IPS-18a (cell line): ENCODE measurements around the gene CNTN6.

Experiments used
- H3K27ac ChIP-seq: one replicate; pipeline ENCODE4 v1.5.1; 2013; ENCODE audit warnings: low read length
- H3K27me3 ChIP-seq: one replicate; pipeline ENCODE4 v1.6.1; 2013; ENCODE audit warnings: mild to moderate bottlenecking, low read length; ENCODE audit not compliant: control insufficient read depth, insufficient read depth
- H3K36me3 ChIP-seq: one replicate; pipeline ENCODE4 v1.6.1; 2013; ENCODE audit warnings: low read depth, low read length; ENCODE audit not compliant: control insufficient read depth
- H3K4me1 ChIP-seq: one replicate; pipeline ENCODE4 v1.6.1; 2013; ENCODE audit warnings: low read depth, low read length; ENCODE audit not compliant: control insufficient read depth
- H3K4me3 ChIP-seq: one replicate; pipeline ENCODE4 v1.5.1; 2013; ENCODE audit warnings: low read length
- H3K9ac ChIP-seq: one replicate; pipeline ENCODE4 v1.6.1; 2013; ENCODE audit warnings: mild to moderate bottlenecking, low read length, moderate library complexity
- H3K9me3 ChIP-seq: one replicate; pipeline ENCODE4 v1.6.1; 2013; ENCODE audit warnings: low read depth, low read length; ENCODE audit not compliant: control insufficient read depth

Gene CNTN6

GRCh38 chr3:1288805-1289494, 196.1 kb downstream of the CNTN6 start:
- H3K36me3 ChIP-seq, result no peaks in the 10 kb centered on the region
- peaks cover 25% of the 10 kb centered on the region for H3K4me1 ChIP-seq
- no peak overlapping the region for H3K4me3 ChIP-seq
- H3K27me3 ChIP-seq, result no peaks in the 10 kb centered on the region
- no peaks in the 10 kb centered on the region for H3K9me3 ChIP-seq
- H3K9ac ChIP-seq, result no peak overlapping the region
- H3K27ac ChIP-seq, result no peak overlapping the region

GRCh38 chr3:1292571-1293071, 199.8 kb downstream of the CNTN6 start:
- Histone ChIP-seq H3K27ac (no peak overlapping the region), H3K9me3 (no peaks in the 10 kb centered on the region), H3K27me3 (no peaks in the 10 kb centered on the region), H3K4me3 (peak overlapping the region; percentile 2), H3K36me3 (no peaks in the 10 kb centered on the region), H3K9ac (no peak overlapping the region), H3K4me1 (peaks cover 25% of the 10 kb centered on the region)

- Histone ChIP-seq H3K4me1 (peaks cover 21% of the 10 kb centered on the region), H3K27me3 (no peaks in the 10 kb centered on the region), H3K36me3 (no peaks in the 10 kb centered on the region), H3K9ac (no peak overlapping the region), H3K27ac (no peak overlapping the region), H3K4me3 (no peak overlapping the region), H3K9me3 (no peaks in the 10 kb centered on the region)
These were observed 201.8 kb downstream of the CNTN6 start for GRCh38 chr3:1294586-1294985.

GRCh38 chr3:1318296-1319005, 225.6 kb downstream of the CNTN6 start:
- Histone ChIP-seq H3K36me3 (no peaks in the 10 kb centered on the region), H3K4me1 (no peaks in the 10 kb centered on the region), H3K4me3 (no peak overlapping the region), H3K9ac (no peak overlapping the region), H3K27ac (no peak overlapping the region), H3K9me3 (no peaks in the 10 kb centered on the region), H3K27me3 (no peaks in the 10 kb centered on the region)

GRCh38 chr3:1326546-1326945, 233.7 kb downstream of the CNTN6 start:
- no peak overlapping the region for H3K27ac ChIP-seq

GRCh38 chr3:1330107-1330506, 237.3 kb downstream of the CNTN6 start:
- H3K9me3 ChIP-seq, result no peaks in the 10 kb centered on the region
- H3K4me3 ChIP-seq, result no peak overlapping the region
- H3K27ac ChIP-seq, result no peak overlapping the region
- H3K9ac ChIP-seq, result no peak overlapping the region
- H3K36me3 ChIP-seq, result no peaks in the 10 kb centered on the region
- peaks cover 11% of the 10 kb centered on the region for H3K4me1 ChIP-seq
- H3K27me3 ChIP-seq, result no peaks in the 10 kb centered on the region

More at GRCh38 chr3:1326546-1326945, 233.7 kb downstream of the CNTN6 start:
- Histone ChIP-seq H3K9me3 (no peaks in the 10 kb centered on the region), H3K4me3 (no peak overlapping the region), H3K9ac (no peak overlapping the region), H3K4me1 (peaks cover 11% of the 10 kb centered on the region), H3K36me3 (no peaks in the 10 kb centered on the region), H3K27me3 (no peaks in the 10 kb centered on the region)

GRCh38 chr3:1346386-1346785, 253.6 kb downstream of the CNTN6 start:
- no peaks in the 10 kb centered on the region for H3K27me3 ChIP-seq
- no peak overlapping the region for H3K27ac ChIP-seq
- no peak overlapping the region for H3K4me3 ChIP-seq
- no peaks in the 10 kb centered on the region for H3K36me3 ChIP-seq
- peaks cover 4% of the 10 kb centered on the region for H3K4me1 ChIP-seq
- H3K9me3 ChIP-seq, result no peaks in the 10 kb centered on the region
- H3K9ac ChIP-seq, result no peak overlapping the region

GRCh38 chr3:1348547-1348946, 255.7 kb downstream of the CNTN6 start:
- Histone ChIP-seq H3K4me3 (no peak overlapping the region), H3K27me3 (no peaks in the 10 kb centered on the region), H3K27ac (no peak overlapping the region), H3K4me1 (no peaks in the 10 kb centered on the region), H3K9me3 (no peaks in the 10 kb centered on the region), H3K9ac (no peak overlapping the region), H3K36me3 (no peaks in the 10 kb centered on the region)

- Histone ChIP-seq H3K36me3 (no peaks in the 10 kb centered on the region), H3K4me3 (no peak overlapping the region), H3K27me3 (no peaks in the 10 kb centered on the region), H3K9me3 (no peaks in the 10 kb centered on the region), H3K9ac (no peak overlapping the region), H3K4me1 (no peaks in the 10 kb centered on the region), H3K27ac (no peak overlapping the region)
These were observed 258.1 kb downstream of the CNTN6 start for GRCh38 chr3:1350885-1351284.

- Histone ChIP-seq H3K9me3 (no peaks in the 10 kb centered on the region), H3K4me1 (no peaks in the 10 kb centered on the region), H3K27me3 (no peaks in the 10 kb centered on the region), H3K27ac (no peak overlapping the region), H3K4me3 (no peak overlapping the region), H3K36me3 (no peaks in the 10 kb centered on the region), H3K9ac (no peak overlapping the region)
These were observed 262.9 kb downstream of the CNTN6 start for GRCh38 chr3:1355691-1356090.

GRCh38 chr3:1356101-1356500, 263.3 kb downstream of the CNTN6 start:
- Histone ChIP-seq H3K4me1 (no peaks in the 10 kb centered on the region), H3K27ac (no peak overlapping the region), H3K9ac (no peak overlapping the region), H3K36me3 (no peaks in the 10 kb centered on the region), H3K9me3 (no peaks in the 10 kb centered on the region), H3K4me3 (no peak overlapping the region), H3K27me3 (no peaks in the 10 kb centered on the region)

- H3K9me3 ChIP-seq, result no peaks in the 10 kb centered on the region
- H3K9ac ChIP-seq, result no peak overlapping the region
- H3K27ac ChIP-seq, result no peak overlapping the region
- no peak overlapping the region for H3K4me3 ChIP-seq
- H3K4me1 ChIP-seq, result no peaks in the 10 kb centered on the region
- no peaks in the 10 kb centered on the region for H3K27me3 ChIP-seq
- no peaks in the 10 kb centered on the region for H3K36me3 ChIP-seq
These were observed 272.7 kb downstream of the CNTN6 start for GRCh38 chr3:1365528-1365927.
